DMS 273 (cell line): ENCODE results near the gene MYH10.
A peak's percentile ranks its signal among the peaks of the same experiment; 100 is the strongest.

ENCODE experiments used
- DNase-seq: peaks from one replicate; lab custom pipeline; 2025; ENCODE audit not compliant: unreplicated experiment; lab: John Stamatoyannopoulos, UW

The MYH10 gene

GRCh38 chr17:8451933-8452614 lies 178.5 kb downstream of the MYH10 start:
- no peak for DNase-seq

GRCh38 chr17:8448310-8448709 lies 182.2 kb downstream of the MYH10 start:
- DNase-seq, result no peak

GRCh38 chr17:8447799-8448198 lies 182.7 kb downstream of the MYH10 start:
- no peak for DNase-seq

GRCh38 chr17:8445536-8445935 lies 185.0 kb downstream of the MYH10 start:
- DNase-seq, result no peak

GRCh38 chr17:8444494-8444893 lies 186.0 kb downstream of the MYH10 start:
- no peak for DNase-seq

GRCh38 chr17:8443756-8444155 lies 186.8 kb downstream of the MYH10 start:
- no peak for DNase-seq

GRCh38 chr17:8442310-8442709 lies 188.2 kb downstream of the MYH10 start:
- DNase-seq, result no peak

GRCh38 chr17:8441690-8442089 lies 188.8 kb downstream of the MYH10 start:
- DNase-seq, result no peak

- no peak for DNase-seq
These were observed 190.8 kb downstream of the MYH10 start for GRCh38 chr17:8439681-8440080.

GRCh38 chr17:8438441-8438840 lies 192.1 kb downstream of the MYH10 start:
- no peak for DNase-seq

- peak; percentile 30 for DNase-seq
These were observed 193.7 kb downstream of the MYH10 start for GRCh38 chr17:8436844-8437171.

- DNase-seq, result peak; percentile 72
These were observed 194.2 kb downstream of the MYH10 start for GRCh38 chr17:8436169-8436843.

GRCh38 chr17:8435245-8436168 lies 195.0 kb downstream of the MYH10 start, which contains the start of gene NDEL1:
Gene NDEL1, plus strand, starts transcription at chr17:8435884. Its CDS starts 8,388 bp downstream, at chr17:8444272.
- peak; percentile 97 for DNase-seq

- DNase-seq, result peak; percentile 30
These were observed 199.6 kb downstream of the MYH10 start for GRCh38 chr17:8430966-8431365.

- DNase-seq, result no peak
These were observed 203.7 kb downstream of the MYH10 start for GRCh38 chr17:8426802-8427201.

GRCh38 chr17:8426094-8426720 lies 204.3 kb downstream of the MYH10 start:
- peak; percentile 8 for DNase-seq
